22Rv1 (cell line): Measurements from ENCODE around the gene USP32.

Experiments used
- ZFX ChIP-seq: fragments of 450-650 bp; IDR thresholded peaks from 2 replicates; pipeline ENCODE4 v1.6.1; 2017; ENCODE audit warnings: antibody characterized with exemption, borderline replicate concordance
- TF ChIP-seq, protein P1 (sequence below): fragments of 450-650 bp; IDR thresholded peaks from 2 replicates; pipeline ENCODE4 v1.5.1; 2017; ENCODE audit warnings: mild to moderate bottlenecking

DNA sequence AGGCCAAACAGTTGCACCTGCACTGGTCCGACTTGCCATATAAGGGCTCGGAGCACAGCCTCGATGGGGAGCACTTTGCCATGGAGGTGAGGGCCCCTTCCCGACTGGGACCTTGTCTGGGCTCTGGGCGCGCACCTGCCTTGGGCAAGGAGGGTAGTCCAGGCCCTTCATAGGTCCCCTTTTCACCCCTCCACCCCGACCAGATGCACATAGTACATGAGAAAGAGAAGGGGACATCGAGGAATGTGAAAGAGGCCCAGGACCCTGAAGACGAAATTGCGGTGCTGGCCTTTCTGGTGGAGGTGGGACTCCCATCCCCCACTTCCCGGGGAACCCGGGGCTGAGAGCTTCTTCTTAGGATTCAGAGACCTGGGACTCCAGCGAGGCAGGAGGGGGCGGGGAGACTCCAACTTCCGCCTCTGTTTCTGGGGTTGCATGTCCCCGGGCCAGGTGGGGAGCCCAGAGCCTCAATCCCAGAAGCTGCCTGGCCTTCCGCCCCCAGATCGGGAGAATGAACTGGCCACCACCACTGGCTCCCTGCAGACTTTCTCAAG is 234.4 kb downstream of the USP32 start:
- TF ChIP-seq, protein P1, sequence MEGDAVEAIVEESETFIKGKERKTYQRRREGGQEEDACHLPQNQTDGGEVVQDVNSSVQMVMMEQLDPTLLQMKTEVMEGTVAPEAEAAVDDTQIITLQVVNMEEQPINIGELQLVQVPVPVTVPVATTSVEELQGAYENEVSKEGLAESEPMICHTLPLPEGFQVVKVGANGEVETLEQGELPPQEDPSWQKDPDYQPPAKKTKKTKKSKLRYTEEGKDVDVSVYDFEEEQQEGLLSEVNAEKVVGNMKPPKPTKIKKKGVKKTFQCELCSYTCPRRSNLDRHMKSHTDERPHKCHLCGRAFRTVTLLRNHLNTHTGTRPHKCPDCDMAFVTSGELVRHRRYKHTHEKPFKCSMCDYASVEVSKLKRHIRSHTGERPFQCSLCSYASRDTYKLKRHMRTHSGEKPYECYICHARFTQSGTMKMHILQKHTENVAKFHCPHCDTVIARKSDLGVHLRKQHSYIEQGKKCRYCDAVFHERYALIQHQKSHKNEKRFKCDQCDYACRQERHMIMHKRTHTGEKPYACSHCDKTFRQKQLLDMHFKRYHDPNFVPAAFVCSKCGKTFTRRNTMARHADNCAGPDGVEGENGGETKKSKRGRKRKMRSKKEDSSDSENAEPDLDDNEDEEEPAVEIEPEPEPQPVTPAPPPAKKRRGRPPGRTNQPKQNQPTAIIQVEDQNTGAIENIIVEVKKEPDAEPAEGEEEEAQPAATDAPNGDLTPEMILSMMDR: no peak
- no peak for TF ChIP-seq ZFX
